ENCODE results near the gene FNDC3B.
"Not testable (repeated sequence)": the region's sequence is repeated elsewhere in the genome, so short reads cannot be mapped to it uniquely, and the experiment has no call there.

The FNDC3B gene
- total RNA-seq: 229 to 991 (median 334) reads per million in 17 experiments

DNA sequence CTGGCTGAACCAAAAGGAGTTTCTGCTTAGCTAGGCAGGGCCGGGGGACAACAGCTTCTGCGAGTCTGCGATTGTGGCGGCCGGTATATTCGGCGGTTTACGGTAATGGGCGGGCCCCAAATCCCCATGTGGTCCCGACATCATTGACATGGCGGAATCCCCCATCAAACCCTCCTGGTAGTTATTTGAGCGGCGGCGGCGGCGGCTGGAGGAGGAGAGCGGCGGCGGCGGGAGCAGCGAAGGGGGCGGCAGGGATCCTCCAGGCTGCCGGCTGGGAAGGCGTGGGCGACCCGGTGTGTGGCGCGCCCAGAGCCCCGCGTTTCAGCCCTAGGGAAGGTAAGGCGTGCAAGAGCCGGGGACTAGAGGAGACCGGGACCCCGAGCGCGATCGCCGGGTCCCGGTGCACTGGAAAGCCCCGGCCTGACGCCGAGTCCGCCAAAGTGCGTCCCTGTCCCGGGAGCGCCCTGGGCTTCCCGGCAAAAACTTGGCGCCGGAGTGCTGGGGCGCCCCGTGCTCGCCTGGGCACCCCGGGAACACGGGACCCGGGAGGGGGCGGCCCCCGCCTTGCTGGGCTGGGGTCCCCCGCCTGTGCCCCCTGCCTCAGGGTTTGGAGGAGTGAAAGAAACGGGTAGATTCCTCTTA, at the start of gene FNDC3B:
Gene FNDC3B (plus strand): TSS at position 143 of the 642 bp plus-strand sequence. CDS start 72,902 bp downstream, outside the sequence.
- peak; percentile 96 to 97 (median 97) for DNase-seq

DNA sequence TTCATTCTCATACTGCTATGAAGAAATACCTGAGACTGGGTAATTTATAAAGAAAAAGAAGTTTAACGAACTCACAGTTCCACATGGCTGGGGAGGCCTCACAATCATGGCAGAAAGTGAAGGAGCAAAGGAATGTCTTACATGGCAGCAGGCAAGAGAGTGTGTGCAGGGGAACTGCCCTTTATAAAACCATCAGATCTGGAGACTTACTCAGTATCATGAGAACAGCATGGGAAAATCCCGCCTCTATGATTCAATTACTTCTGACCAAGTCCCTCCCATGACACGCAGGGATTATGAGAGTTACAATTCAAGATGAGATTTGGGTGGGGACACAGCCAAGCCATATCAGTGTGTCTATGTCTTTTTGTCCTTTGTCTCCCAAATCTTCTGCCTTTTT, 49.1 kb upstream of the FNDC3B start:
- not testable (repeated sequence) for DNase-seq

DNA sequence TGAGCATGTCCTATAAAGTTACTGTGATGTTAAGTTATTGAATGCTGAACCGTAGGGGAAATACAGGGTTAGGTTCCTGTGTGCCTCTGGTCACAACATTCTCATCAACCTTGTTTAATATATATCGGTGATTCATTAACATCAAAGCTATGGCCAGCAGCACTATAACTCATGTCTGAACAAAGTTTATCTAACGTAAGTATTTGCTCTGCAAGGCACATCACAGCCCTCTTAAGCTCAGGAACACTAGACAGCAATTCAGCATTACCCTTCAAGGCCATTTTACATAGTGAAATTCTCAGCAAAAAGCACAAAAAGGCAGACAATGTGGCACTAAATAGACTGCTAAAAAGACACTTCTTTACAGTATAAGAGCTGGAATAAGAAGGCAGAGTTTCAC, 48.2 kb upstream of the FNDC3B start:
- DNase-seq: no peak

DNA sequence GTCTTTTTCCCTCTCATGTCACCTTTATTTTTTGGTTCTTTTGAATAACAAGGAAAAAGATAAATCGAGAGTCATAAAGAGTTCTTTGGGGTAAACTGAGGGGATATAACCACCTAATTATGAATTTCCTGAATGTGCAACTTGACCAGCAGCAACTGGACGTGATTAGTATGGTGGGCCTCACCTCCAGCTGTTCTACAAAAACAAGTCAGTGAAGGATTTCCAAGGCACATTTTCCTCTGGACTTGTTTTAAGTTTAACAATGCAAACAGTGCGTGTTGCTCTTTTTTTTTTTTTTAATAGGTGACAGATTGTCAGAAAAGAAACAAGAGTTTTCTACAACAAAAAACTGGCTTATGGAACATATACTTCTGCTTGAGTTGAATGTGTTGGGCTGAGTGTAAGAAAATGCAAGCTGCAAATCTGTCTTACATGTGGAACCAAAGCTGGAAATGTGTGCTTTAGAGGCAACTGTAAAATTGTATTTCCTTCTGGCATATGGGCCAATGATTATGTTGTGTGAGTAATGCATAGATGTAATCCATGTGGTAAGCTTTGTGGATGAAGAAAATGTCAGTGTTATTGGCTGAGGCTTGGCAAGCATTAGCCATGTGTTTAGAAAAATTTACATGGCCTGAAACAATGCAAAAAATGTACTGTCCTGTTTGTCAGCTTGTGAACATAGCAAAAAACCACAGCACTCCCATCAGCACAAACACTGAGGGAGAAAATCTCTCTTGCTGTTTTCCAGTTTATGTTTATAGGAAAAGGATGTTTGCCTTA, 44.5 kb upstream of the FNDC3B start:
- DNase-seq: peak in 2 of 4 experiments; percentile 23 to 27

DNA sequence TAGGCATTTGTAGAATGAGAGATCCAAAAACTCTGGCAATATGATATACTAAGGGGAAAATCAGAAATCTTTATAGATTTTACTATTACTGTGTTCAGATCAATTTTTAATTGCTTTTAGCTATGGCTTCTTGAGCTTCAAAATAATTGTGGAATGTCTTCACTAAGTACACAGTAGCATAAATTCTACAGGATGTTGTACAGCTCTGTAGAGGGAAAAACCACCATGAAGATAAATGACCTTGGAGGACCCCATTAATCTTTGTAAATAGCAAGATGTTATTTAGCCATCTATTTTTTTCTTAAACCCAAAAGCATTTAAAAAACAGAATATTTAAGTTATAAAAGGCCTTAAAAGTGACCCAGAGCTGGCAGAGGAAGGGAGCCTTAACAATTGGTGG, 43.9 kb upstream of the FNDC3B start:
- DNase-seq: no peak

DNA sequence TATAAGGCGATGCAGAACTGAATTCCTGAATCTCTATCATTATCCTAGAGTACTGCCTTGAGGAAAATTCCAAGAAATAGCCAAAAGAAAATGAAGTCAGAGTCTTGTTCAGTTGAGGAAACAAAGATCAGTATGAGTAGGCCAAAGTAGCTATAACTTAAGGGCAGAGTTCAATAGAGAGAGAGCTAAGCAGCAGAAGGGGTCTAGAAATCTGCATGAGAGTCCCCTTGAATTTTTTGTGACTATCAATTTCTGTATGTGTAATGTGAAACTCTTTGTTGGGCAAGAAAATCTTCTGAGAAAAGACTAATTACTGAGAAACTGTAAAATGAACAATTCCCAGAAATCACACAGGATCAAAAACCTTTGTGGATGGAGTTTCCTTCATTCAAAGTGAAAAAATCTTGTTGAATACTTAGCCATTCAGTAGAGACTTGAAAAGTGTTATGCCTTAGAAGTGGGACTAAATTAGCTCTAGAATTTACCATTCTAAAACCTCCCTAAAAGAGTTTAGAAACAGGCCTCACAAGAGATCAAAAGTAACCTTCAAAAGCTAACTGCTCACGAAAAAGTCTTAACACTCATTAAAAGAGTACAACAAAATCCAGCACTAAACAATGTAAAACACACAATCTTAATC, 43.1 kb upstream of the FNDC3B start:
- DNase-seq: no peak

DNA sequence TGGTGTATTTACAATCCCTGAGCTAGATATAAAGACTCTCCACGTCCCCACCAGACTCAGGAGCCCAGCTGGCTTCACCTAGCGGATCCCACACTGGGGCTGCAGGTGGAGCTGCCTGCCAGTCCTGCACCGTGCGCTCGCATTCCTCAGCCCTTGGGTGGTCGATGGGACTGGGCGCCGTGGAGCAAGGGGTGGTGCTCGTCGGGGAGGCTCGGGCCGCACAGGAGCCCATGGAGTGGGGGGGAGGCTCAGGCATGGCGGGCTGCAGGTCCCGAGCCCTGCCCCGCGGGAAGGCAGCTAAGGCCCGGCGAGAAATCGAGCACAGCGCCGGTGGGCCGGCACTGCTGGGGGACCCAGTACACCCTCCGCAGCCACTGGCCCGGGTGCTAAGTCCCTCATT, 40.6 kb upstream of the FNDC3B start:
- not testable (repeated sequence) for DNase-seq

DNA sequence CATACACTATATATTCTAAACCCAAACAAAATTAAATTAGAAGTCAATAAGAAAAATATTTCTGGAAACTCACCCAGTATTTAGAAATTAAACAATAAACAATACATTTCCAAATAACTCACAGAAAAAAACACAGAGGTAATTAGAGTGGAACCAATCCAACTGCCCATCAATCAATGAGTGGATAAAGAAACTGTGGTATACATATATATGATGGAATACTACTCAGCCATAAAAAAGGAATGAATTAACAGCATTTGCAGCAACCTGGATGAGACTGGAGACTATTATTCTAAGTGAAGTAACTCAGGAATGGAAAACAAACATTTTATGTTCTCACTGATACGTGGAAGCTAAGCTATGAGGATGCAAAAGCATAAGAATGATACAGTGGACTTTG, 37.8 kb upstream of the FNDC3B start:
- DNase-seq: not testable (repeated sequence)

DNA sequence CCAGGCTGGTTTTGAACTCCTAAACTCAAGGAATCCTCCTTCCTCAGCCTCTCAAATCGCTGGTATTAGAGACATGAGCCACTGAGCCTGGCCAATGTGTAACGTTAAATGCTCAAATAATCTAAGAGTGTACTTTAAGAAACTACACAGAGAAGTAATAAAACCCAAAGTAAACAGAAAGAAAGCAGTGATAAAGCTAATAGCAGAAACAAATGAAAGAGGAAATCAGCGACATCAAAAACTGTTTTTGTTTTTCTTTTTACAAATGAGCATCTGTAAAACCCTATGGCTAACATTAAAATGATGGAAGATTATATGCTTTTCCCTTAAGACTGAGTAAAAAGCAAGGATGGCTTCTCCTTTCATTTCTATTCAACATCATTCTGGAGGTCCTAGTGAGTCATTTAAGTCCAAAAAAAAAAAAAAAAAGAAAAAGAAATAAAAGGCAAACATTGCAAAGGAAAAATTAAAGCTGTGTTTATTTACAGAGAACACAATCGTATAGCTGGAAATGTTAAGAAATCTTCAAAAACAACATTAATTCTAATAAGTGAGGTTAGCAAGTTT, 36.8 kb upstream of the FNDC3B start:
- no peak for DNase-seq

DNA sequence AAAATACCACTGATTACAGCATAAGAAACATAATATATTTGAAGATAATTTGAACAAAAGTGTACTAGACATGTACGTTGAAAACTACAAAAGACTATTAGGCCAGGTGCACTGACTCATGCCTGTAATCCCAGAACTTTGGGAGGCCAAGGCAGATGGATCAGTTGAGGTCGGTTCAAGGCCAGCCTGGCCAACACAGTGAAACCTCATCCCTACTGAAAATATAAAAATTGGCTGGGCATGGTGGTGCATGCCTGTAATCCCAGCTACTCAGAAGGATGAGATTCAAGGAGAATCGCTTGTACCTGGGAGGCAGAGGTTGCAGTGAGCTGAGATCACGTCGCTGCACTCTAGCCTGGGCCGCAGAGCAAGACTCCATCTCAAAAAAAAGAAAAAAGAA, 36.2 kb upstream of the FNDC3B start:
- DNase-seq: no peak

DNA sequence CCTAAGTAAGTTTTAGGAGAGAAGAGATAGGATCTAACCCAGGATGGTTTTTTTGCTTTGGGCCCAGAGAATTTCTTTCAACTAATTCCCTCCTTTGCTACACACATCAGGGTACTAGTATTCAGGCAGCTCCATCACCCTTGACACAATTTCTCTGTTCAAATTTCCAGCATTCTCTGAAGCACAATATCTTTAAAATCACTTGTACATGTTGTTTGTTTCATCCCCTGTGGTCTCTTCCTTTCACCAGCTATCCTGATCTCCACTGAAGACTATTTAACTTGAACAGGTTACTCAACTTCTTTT, 32.4 kb upstream of the FNDC3B start:
- no peak for DNase-seq

DNA sequence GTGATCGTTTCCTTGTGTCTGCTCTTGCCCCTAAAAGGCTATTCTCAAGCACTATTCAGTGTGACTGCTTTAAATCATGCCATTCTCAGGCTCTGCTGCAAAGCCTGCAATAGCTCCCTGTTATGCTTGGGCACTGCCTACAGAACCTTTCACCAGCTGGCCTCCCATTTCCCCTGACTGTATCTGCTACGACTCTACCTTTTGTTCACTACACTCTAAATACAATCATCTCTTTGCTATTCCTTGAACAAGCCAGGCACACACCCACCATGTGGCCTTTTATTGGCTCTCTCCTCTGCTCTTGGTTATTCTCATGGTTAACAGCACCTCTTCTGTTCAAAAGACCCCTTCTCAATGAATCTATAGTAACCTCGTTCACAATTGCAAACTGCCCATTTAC, 29.6 kb upstream of the FNDC3B start:
- DNase-seq: no peak

DNA sequence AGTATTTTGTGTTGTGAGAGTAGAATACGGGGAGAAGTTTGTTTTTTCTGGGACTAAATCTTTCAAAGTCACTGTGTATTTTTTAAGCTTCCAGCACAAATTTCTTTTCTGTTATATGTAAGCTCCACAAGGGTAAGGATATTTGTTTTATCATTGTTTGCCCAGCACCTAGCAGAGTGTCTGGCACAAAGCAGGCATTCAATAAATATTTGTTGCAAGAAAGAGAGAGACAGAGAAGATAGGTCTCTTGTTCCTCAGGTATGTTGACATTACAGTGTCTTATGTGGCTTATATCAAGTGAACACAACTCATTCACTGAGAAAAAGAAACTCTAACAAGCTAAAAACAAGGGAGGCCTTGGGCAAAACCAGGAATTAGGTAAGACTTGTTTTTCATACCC, 26.6 kb upstream of the FNDC3B start:
- DNase-seq: no peak

DNA sequence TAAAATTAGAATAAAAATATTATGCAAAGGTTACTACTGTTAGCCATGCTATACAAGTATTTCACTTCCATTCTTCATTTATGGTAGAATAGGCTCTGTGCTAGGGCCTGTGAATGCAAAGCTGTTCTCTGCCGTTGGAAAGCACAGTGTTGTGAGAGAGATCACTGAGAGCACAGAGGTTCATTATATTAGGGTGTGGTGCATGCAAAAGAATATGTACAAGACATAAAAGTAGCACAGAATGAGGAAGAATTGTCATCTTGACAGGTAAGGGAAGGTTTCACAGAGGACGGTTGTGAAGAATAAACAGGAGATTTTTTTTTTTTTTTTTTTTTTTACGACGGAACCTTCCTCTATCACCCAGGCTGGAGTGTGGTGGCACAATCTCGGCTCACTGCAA, 25.2 kb upstream of the FNDC3B start:
- DNase-seq: no peak

DNA sequence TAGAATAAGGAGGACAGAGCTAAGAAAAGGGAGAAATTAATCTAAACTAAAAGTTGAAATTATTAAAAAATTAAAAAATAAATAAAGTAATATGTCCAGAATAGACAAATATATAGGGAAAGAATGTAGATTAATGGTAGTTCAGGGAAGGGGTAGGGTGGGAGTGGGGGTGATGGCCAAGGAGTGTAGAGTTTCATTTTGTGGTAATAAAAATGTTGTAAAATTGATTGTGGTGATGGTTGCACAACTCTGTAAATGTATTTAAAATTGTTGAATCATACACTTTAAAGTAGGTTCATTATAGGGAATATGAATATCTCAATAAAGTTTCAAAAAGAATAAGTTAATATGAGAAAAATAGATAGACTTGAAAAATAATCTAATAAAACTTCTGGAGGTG, 21.0 kb upstream of the FNDC3B start:
- no peak for DNase-seq

DNA sequence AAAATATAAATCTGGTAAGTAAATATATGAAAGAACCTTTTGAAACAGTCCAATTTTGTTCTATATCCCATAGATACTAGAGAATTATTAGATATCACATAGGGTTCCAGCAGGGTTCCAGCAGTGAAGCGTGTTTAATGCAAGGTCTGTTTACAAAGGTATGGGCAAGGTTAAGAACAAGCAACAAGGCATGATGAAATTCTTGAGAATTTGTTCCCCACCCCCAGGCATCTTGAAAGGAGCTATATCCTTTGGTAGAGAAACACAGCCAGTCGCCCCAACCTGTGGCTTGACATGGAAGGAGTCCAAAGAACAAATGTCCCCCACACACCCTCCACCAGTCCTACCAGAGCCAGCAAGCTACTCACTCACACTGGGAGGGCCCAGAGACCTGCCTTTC, 18.6 kb upstream of the FNDC3B start:
- DNase-seq: no peak

DNA sequence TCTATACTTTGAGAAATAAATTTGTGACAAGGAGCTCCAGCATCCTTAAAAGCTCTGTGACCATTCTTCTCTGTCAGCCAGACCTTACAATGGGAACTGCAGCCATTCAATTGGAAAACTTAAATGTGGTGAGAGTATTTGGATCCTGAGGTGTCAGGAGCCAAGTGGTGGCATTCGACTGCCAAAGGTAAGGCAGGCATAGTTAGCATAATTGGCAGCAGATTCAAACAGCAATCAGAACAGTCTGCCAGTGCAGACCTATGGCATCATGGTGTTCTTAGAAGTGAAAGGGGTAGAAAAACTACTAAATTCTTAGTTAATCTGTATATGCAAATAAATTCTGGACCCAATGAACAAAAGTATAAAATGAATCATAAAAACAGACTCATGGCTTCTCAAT, 18.2 kb upstream of the FNDC3B start:
- no peak for DNase-seq

DNA sequence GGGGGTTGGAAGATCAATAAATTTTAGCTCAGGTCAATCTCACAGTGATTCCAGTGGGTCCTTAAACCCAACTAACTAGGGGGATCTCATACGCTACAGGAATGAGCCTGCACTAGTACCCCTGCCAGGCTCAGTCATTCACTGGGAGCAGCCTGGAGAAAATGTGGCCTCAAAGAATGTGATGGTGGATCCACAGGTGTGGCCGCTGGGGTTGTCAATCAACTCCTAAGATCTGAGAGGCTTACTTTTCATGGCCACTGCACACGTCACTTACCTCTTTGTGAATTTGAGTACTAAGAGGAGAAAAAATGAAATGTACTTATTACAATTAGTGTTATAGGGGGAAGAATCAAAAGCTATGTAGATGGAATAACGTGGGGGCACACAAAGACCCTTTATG, 17.5 kb upstream of the FNDC3B start:
- no peak for DNase-seq

DNA sequence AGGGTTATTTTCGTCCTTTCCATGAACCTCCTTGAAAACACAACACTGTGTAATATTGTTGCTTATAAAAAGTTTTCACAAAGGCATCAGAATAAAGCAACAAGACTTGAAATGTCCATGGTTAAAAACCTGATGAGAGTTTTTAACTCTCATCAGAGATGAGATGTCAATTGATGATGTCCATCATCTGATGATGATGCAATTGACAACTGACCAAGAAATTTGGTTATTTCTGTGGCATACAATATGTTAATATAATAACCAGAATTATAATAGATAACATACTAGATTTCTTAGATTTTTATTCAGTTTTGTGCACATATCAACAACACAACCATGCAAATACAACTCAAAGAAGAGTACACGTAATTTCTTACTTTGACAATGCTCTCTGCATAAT, 15.5 kb upstream of the FNDC3B start:
- DNase-seq: no peak

DNA sequence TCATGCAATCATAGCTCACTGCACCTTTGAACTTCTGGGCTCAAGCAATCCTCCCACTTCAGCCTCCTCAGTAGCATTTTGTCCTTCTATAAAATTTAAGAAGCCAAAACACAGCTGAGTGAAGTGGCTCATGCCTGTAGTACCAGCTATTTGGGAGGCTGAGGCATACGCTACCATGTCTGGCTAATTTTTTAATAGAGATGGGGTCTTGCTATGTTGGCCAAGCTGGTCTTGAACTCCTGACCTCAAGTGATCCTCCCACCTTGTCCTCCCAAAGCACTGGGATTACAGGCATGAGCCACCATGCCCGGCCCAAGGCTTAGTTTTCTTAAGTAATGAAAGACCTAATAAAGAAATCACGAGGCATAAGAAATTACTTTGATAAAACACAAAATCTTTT, 14.7 kb upstream of the FNDC3B start:
- no peak for DNase-seq

DNA sequence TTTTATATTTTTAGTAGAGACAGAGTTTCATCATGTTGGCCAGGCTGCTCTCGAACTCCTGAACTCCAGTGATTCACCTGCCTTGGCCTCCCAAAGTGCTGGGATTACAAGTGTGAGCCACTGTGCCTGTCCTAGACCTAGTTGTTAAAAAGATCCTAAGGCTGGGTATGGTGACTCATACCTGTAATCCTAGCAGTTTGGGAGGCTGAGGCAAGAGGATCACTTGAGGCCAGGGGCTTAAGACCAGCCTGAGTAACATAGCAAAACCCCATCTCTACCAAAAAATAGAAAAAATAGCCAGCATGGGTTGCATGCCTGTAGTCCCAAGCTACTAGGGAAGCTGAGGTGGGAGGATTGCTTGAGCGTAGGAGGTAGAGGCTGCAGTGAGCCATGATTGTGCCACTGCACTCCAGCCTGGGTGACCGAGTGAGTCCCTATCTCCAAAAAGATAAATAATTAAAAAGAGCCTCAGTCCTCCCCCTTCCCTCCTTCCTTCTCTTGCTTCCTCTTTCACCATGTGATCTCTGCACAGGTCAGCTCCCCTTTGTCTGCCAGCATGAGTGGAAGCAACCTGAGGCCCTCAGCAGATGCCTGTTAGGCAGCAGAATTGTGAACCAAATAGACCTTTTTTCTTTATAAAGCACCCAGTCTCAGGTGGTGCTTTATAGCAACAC, 9.8 kb upstream of the FNDC3B start:
- DNase-seq: peak; percentile 21 to 76 (median 61)

DNA sequence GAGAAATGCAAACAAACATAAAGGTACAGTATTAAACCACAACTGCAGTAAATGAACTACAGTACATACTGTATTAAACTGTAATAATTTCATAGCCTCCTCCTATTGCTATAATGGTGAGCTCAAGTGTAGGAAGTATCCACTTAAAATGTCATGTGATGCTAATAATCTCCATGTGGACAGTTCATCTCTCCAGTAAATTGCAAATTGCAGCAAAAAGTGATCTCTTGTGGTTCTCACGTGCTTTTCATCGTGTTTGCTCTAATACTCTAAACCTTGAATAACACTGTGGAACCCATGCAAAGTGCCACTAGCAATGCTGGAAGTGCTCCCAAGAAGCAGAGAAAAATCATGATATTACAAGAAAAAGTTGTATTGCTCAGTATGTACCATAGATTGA, 9.2 kb upstream of the FNDC3B start:
- peak in 1 of 4 experiments; percentile 17 for DNase-seq

DNA sequence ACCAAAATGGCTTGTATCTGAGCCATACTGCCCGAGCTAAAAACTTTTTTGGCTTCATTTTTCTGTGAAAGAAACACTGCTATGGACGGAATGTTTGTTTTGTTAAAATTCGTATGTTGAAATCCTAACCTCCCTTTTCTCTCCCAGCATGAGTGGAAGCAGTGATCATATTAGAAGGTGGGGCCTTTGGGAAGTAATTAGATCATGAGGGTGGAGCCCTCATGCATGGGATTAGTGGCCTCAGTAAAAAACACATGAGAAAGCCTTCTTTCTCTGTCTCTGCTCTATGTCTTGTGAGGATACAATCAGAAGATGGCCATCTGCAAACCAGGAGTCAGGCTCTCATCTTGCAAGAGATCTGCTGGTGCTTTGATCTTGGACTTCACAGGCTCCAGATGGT, 7.4 kb upstream of the FNDC3B start:
- no peak for DNase-seq

All from suppressor macrophage (primary cell).